HG02943 (cell line): ENCODE data around the gene ZNF85.
A peak's percentile ranks its signal among the peaks of the same experiment; 100 is the strongest.
"Not testable (repeated sequence)": the region's sequence is repeated elsewhere in the genome, so short reads cannot be mapped to it uniquely, and the experiment has no call there.

Source experiments
- ATAC-seq: cut with Tn5 transposase; IDR thresholded peaks from one replicate; pipeline ENCODE4 v1.9.1; 2021; ENCODE audit warnings: mild to moderate bottlenecking, low read depth, moderate library complexity; ENCODE audit not compliant: unreplicated experiment

Gene ZNF85

DNA sequence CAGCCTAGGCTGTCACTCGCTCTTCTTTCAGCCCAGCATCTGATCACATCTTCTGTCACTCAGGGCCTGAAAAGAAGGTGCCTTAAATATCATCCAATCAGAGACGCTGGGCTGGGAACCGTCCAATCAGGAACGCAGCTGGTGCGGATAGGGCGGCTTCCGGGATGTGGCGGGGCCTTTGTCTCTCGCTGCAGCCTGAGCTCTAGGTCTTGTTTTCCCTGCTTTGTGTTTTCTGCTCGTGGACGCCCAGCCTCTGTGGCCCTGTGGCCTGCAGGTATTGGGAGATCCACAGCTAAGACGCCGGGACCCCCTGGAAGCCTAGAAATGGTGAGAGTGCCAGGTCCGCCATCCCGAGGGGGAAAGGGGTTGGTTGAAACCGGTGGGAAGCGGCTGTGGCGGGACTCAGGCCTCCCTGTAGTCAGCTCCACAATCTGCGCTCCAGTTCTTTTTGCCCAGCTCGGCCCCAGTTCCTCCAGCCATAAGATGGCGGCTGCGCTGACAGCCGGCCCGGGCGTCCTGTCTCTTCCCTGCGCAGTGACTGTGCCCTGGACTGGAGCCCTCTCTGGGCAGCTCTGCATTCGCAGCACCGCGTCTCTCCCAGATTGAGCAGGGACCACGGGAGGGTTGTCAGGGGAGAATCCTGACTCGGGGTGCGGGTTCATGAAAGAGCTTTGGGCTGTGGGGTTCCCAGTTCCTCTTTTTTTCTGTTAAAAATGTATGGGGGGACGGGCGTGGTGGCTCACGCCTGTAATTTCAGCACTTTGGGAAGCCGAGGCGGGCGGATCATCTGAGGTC, at the start of gene ZNF85:
Gene ZNF85, plus strand, starts transcription at position 175 of the 795 bp plus-strand sequence. Its CDS starts 150 bp downstream, at position 325.
- peak; percentile 93 for ATAC-seq

DNA sequence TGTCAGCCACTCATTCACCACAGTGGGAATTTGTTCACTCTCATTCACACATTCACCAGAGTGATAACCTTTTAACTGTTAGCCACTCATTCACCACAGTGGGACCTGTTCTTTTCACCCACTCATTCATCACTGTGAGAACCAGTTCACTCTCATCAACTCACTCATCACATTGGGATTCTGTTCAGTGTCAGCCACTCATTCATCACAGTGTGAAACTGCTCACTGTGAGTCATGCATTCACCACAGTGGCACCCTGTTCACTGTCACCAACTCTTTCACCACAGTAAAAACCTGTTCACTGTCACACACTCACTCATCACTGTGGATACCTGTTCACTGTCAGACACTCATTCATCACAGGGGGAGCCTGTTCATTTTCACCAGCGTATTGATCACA, 43.5 kb upstream of the ZNF85 start:
- no peak for ATAC-seq

GRCh38 chr19:20912973-20913372, 10.1 kb upstream of the ZNF85 start:
- no peak for ATAC-seq

- no peak for ATAC-seq
These were observed 2.4 kb downstream of the ZNF85 start for GRCh38 chr19:20925481-20925880.

- no peak for ATAC-seq
These were observed 3.7 kb downstream of the ZNF85 start for GRCh38 chr19:20926796-20927195.

GRCh38 chr19:20928371-20928770, 5.3 kb downstream of the ZNF85 start:
- ATAC-seq: no peak

DNA sequence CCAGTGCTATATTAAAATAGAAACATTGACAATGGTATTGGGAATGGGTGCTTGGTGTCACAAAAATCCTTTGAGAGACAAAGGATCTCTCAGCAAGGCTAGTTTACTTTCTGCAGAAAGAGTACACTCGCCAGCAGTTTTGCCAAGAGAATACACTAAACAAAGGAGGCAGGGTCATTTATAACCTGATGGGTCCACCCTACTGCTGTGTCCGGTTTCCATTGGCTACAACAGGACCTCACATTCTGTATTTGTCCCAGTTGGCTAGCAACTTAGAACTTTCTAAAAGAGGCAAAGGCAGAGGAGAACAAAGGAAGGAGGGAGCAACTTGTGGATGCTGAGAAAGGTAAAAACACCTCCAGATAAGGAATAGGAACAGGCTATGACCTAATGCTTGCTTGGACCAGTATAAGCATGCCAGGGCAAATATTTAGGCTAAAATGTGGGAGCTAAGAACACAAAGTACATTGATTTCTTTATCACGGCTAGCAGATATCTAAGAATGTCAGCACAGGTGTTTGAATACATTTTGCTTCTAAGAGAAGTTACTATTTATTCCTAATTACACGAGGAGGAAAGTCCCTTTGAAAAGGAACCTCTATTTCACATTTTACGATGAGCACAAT, 13.4 kb downstream of the ZNF85 start:
- ATAC-seq: not testable (repeated sequence)

GRCh38 chr19:20952561-20953095, 29.6 kb downstream of the ZNF85 start:
- ATAC-seq: not testable (repeated sequence)

DNA sequence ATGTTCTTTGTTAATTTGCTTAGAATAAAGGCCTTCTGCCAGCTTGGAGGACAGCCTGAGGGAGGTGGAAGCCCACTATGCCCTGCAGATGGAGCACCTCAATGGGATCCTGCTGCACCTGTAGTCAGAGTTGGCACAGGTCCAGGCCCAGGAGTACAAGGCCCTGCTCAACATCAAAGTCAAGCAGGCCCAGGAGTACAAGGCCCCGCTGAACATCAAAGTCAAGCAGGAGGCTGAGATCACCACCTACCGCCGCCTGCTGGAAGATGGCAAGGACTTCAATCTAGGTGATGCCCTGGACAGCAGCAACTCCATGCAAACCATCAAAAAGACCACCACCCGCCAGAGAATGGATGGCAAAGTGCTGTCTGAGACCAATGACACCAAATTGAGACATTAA, 41.7 kb downstream of the ZNF85 start:
- ATAC-seq: no peak

DNA sequence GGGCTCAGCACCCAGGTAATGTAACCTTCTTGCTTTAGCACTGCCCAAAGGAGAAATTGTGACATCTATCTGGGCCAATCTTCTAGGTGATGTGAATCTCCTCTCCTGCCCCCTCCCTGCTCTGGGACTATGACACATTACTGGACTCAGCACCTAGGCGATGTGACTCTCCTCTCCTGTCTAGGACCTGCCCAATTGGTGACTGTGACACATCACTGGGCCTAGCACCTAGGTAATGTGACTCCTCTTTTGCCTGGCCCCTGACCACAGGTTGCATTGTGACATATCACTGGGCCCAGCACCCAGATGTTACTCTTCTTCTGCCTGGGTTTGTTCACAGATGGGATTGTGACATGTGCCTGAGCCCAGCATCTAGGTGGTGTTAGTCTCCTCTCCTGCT, 45.0 kb downstream of the ZNF85 start:
- no peak for ATAC-seq

- ATAC-seq: no peak
These were observed 46.4 kb downstream of the ZNF85 start for GRCh38 chr19:20969498-20969897.

DNA sequence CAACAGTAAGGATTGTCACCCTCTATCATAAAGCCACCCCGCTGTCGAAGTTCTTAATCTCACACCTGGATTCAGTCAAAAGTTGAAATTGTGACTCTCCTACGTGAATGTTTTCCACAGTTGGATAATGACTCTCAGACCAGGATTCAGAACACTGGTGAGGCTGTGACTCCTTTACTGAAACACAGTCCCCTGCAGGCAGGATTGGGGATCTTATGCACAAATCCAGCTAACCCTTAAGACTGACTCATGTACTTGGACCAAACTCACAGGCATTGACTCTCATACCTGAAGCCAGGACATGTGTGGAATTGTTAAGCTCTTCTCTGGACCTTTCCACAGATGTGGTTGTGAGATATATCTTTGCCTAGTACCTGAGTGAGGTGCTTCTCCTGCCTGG, 46.8 kb downstream of the ZNF85 start:
- no peak for ATAC-seq

GRCh38 chr19:20992788-20993187, 69.7 kb downstream of the ZNF85 start:
- ATAC-seq: not testable (repeated sequence)

- peak; percentile 65 for ATAC-seq
These were observed 76.8 kb downstream of the ZNF85 start for GRCh38 chr19:20999731-21000352.
